ENCODE results near the gene PANK2. TPM values are rescaled to one million over a fixed set of nuclear protein-coding genes. Genes with fewer than 3 reads are reported as not detected.

PANK2 gene
- total RNA-seq, 1 experiment from 2014 or later: 62.7 TPM

DNA sequence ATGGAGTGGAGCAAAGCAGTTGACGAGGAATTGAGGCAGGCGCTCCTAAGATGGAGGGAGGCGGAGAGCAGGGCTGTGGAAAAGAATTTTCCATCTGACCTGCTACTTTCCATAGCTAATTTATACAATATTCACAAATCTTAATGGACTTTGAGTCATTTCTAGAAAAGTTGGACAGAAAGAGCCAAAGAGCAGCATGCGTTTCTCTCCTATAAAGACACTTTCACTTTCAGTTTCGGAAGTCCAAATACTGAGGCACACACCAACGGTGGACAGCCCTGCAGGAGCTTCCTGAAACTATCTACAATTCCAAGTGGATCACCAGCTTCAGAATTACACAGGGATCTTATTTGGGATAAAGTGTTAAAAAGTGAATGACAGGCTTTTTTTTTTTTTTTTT lies 43.5 kb downstream of the PANK2 start (continued):
- TF ChIP-seq, protein P1, sequence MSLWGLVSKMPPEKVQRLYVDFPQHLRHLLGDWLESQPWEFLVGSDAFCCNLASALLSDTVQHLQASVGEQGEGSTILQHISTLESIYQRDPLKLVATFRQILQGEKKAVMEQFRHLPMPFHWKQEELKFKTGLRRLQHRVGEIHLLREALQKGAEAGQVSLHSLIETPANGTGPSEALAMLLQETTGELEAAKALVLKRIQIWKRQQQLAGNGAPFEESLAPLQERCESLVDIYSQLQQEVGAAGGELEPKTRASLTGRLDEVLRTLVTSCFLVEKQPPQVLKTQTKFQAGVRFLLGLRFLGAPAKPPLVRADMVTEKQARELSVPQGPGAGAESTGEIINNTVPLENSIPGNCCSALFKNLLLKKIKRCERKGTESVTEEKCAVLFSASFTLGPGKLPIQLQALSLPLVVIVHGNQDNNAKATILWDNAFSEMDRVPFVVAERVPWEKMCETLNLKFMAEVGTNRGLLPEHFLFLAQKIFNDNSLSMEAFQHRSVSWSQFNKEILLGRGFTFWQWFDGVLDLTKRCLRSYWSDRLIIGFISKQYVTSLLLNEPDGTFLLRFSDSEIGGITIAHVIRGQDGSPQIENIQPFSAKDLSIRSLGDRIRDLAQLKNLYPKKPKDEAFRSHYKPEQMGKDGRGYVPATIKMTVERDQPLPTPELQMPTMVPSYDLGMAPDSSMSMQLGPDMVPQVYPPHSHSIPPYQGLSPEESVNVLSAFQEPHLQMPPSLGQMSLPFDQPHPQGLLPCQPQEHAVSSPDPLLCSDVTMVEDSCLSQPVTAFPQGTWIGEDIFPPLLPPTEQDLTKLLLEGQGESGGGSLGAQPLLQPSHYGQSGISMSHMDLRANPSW (CRISPR knock-in tag; conservative IDR thresholded peaks at IDR 0.05; ENCODE audit: low read depth): no peak
- TF ChIP-seq ZNF121 (CRISPR knock-in tag; IDR thresholded peaks at IDR 0.05) (no peak), ZNF138 (CRISPR knock-in tag; conservative IDR thresholded peaks at IDR 0.05) (no peak), EMX1 (CRISPR knock-in tag; IDR thresholded peaks at IDR 0.05) (no peak), MXD4 (CRISPR knock-in tag; IDR thresholded peaks at IDR 0.05; ENCODE audit: borderline replicate concordance) (no peak), ESRRA (CRISPR knock-in tag; IDR thresholded peaks at IDR 0.05; ENCODE audit: borderline replicate concordance) (no peak), ZNF423 (CRISPR knock-in tag; IDR thresholded peaks at IDR 0.05) (no peak), TP53 (CRISPR knock-in tag; IDR thresholded peaks at IDR 0.05) (no peak), SMAD4 (CRISPR knock-in tag; IDR thresholded peaks at IDR 0.05) (no peak)
- TF ChIP-seq, protein P2, sequence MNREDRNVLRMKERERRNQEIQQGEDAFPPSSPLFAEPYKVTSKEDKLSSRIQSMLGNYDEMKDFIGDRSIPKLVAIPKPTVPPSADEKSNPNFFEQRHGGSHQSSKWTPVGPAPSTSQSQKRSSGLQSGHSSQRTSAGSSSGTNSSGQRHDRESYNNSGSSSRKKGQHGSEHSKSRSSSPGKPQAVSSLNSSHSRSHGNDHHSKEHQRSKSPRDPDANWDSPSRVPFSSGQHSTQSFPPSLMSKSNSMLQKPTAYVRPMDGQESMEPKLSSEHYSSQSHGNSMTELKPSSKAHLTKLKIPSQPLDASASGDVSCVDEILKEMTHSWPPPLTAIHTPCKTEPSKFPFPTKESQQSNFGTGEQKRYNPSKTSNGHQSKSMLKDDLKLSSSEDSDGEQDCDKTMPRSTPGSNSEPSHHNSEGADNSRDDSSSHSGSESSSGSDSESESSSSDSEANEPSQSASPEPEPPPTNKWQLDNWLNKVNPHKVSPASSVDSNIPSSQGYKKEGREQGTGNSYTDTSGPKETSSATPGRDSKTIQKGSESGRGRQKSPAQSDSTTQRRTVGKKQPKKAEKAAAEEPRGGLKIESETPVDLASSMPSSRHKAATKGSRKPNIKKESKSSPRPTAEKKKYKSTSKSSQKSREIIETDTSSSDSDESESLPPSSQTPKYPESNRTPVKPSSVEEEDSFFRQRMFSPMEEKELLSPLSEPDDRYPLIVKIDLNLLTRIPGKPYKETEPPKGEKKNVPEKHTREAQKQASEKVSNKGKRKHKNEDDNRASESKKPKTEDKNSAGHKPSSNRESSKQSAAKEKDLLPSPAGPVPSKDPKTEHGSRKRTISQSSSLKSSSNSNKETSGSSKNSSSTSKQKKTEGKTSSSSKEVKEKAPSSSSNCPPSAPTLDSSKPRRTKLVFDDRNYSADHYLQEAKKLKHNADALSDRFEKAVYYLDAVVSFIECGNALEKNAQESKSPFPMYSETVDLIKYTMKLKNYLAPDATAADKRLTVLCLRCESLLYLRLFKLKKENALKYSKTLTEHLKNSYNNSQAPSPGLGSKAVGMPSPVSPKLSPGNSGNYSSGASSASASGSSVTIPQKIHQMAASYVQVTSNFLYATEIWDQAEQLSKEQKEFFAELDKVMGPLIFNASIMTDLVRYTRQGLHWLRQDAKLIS (CRISPR knock-in tag; IDR thresholded peaks at IDR 0.05; ENCODE audit: borderline replicate concordance): no peak
- TF ChIP-seq, protein P3, sequence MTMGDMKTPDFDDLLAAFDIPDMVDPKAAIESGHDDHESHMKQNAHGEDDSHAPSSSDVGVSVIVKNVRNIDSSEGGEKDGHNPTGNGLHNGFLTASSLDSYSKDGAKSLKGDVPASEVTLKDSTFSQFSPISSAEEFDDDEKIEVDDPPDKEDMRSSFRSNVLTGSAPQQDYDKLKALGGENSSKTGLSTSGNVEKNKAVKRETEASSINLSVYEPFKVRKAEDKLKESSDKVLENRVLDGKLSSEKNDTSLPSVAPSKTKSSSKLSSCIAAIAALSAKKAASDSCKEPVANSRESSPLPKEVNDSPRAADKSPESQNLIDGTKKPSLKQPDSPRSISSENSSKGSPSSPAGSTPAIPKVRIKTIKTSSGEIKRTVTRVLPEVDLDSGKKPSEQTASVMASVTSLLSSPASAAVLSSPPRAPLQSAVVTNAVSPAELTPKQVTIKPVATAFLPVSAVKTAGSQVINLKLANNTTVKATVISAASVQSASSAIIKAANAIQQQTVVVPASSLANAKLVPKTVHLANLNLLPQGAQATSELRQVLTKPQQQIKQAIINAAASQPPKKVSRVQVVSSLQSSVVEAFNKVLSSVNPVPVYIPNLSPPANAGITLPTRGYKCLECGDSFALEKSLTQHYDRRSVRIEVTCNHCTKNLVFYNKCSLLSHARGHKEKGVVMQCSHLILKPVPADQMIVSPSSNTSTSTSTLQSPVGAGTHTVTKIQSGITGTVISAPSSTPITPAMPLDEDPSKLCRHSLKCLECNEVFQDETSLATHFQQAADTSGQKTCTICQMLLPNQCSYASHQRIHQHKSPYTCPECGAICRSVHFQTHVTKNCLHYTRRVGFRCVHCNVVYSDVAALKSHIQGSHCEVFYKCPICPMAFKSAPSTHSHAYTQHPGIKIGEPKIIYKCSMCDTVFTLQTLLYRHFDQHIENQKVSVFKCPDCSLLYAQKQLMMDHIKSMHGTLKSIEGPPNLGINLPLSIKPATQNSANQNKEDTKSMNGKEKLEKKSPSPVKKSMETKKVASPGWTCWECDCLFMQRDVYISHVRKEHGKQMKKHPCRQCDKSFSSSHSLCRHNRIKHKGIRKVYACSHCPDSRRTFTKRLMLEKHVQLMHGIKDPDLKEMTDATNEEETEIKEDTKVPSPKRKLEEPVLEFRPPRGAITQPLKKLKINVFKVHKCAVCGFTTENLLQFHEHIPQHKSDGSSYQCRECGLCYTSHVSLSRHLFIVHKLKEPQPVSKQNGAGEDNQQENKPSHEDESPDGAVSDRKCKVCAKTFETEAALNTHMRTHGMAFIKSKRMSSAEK (CRISPR knock-in tag; IDR thresholded peaks at IDR 0.05; ENCODE audit: borderline replicate concordance): no peak
- TF ChIP-seq, protein P4, sequence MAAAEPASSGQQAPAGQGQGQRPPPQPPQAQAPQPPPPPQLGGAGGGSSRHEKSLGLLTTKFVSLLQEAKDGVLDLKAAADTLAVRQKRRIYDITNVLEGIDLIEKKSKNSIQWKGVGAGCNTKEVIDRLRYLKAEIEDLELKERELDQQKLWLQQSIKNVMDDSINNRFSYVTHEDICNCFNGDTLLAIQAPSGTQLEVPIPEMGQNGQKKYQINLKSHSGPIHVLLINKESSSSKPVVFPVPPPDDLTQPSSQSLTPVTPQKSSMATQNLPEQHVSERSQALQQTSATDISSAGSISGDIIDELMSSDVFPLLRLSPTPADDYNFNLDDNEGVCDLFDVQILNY (CRISPR knock-in tag; IDR thresholded peaks at IDR 0.05): no peak

DNA sequence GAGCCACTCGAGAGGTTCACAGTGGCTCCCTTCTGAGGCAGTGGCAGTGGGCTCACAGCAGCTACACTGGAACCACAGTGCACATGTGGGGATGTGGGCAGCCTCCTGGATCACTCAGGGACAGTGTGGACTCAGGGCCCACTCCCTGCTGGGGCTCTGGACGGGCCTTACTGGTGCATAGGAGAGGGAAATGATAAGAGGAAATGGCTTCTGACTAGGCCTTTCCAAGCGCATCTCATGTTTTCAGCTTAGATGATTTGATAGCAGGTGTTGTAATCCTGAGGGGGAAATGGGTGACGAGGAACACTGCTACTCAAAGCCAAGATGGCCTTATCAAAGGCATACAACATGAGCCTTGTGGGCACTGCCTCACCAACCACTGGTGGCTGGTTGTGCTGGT lies 44.0 kb downstream of the PANK2 start:
- no peak overlapping the region for H3K27ac Mint-ChIP-seq
- DNase-seq (ENCODE audit: low spot score) (no peak), ATAC-seq (no peak)
- ChIA-PET CTCF (interaction anchor here (0.8 to 1.3 kb wide), 3 partner anchors 93 to 152 kb away, joined by 4 to 6 read pairs (median 6); no protein-coding TSS in a partner anchor), POLR2A (no interaction called here)
- no peaks in the 10 kb centered on the region for H3K27me3 Mint-ChIP-seq (ENCODE audit: low read depth)
- H3K4me1 Mint-ChIP-seq: peaks cover under 1% of the 10 kb centered on the region
- peaks cover 7% of the 10 kb centered on the region; the same call in 1 of the 2 replicates for H3K36me3 Mint-ChIP-seq
- no peaks in the 10 kb centered on the region; the same call in 1 of the 2 replicates for H3K9me3 Mint-ChIP-seq
- no peak overlapping the region for H3K4me3 Mint-ChIP-seq
- TF ChIP-seq ZNF232 (CRISPR knock-in tag; IDR thresholded peaks at IDR 0.05): no peak
- TF ChIP-seq, protein P4 (CRISPR knock-in tag; IDR thresholded peaks at IDR 0.05): no peak
- TF ChIP-seq, protein P5, sequence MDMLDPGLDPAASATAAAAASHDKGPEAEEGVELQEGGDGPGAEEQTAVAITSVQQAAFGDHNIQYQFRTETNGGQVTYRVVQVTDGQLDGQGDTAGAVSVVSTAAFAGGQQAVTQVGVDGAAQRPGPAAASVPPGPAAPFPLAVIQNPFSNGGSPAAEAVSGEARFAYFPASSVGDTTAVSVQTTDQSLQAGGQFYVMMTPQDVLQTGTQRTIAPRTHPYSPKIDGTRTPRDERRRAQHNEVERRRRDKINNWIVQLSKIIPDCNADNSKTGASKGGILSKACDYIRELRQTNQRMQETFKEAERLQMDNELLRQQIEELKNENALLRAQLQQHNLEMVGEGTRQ (CRISPR knock-in tag; IDR thresholded peaks at IDR 0.05): no peak
- TF ChIP-seq, protein P6, sequence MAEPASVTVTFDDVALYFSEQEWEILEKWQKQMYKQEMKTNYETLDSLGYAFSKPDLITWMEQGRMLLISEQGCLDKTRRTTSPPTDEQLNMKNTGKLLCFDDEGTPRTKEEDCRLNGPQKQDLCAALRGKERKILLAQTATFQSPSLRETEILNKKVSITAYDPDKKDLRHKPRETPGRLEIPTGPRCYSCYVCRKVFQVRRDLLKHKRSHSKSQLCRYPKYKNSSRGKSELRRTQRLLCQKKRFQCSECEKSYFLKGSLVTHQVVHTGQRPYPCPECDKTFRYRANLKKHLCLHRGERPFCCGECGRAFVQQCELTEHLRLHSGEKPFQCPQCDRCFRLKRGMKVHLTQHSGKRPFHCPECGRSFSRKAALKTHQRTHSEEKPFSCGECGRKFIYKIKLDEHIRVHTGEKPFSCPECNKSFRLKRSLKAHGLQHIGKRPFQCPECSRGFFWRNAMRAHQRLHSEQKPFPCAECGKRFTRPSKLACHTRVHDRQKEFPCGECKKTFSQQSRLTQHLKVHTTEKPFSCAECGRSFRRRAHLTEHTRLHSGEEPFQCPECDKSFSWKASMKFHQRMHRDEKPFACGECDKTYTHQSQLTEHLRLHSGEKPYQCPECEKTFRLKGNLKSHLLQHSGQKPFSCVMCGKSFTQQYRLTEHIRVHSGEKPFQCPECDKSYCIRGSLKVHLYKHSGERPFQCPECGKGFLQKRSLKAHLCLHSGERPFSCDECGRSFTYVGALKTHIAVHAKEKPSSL (CRISPR knock-in tag; conservative IDR thresholded peaks at IDR 0.05): no peak
- TF ChIP-seq JAZF1 (CRISPR knock-in tag; IDR thresholded peaks at IDR 0.05): no peak
- no peak for TF ChIP-seq ZBTB21 (CRISPR knock-in tag; IDR thresholded peaks at IDR 0.05; ENCODE audit: borderline replicate concordance)
- TF ChIP-seq GABPB1 (CRISPR knock-in tag; IDR thresholded peaks at IDR 0.05): no peak
- no peak for TF ChIP-seq ZNF317 (CRISPR knock-in tag; IDR thresholded peaks at IDR 0.05; ENCODE audit: borderline replicate concordance, low read depth)
- no peak for TF ChIP-seq SP1 (CRISPR knock-in tag; conservative IDR thresholded peaks at IDR 0.05)
- TF ChIP-seq ATF1 (CRISPR knock-in tag; IDR thresholded peaks at IDR 0.05): no peak
